Stimulated activated CD8-positive, alpha-beta memory T cell treated with anti-CD3 and anti-CD28 coated beads, Interleukin-15, amount 100 ng/mL, for 48 hours (primary cell): ENCODE data around the gene TTC12.
"Not testable (repeated sequence)": the region's sequence is repeated elsewhere in the genome, so short reads cannot be mapped to it uniquely, and the experiment has no call there.

Source experiments
- DNase-seq, 2 donors: peaks; one replicate each; pipeline ENCODE4 v3.0.0-alpha.2; 2020; ENCODE audit warnings: low read depth in 2 of 2

Gene TTC12

DNA sequence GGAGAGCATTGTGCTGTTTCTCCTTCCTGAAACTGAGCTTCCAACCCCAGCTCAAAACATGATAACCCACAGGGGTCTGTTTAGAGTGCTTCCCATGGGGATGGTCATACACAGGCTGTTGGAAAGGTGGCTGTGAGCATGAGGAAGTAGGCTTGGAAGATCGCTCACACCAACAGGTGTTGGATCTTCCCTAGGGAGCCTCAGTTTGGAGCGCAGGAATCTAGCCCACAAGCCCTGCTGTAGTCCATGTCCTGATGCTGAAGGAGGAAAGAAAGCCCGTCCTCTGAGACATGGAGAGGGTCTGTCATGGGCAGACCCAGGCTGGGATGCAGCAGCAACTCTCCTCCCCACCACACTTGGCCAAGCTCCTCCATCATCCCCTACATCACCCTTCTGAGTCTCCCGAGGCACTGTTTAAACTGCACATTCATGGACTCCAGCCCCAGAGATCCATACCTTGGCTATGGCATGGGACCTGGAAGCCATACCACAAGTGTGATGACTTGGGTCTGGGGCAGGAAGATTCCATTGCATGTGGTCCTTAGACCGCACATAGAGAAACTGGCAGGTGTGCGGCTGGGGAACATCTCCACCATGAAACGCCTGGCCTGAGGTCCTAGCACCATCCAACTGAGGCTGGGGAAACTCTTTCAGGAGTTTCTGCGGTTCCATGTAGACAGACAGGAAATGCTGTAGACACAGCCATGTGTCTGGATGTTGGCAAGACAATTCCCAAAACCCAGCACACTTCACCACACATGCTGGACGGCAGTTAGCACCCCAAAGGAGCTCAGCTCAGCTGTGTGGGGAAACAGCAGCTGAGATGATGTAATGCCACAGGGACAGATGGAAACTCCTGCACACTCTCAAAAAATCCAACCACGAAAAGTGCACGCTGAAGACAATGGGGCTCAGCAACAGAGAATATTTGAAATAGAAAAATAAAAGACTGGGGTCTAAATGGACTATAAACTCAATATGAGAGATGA lies 27.6 kb upstream of the TTC12 start:
- no peak for DNase-seq

DNA sequence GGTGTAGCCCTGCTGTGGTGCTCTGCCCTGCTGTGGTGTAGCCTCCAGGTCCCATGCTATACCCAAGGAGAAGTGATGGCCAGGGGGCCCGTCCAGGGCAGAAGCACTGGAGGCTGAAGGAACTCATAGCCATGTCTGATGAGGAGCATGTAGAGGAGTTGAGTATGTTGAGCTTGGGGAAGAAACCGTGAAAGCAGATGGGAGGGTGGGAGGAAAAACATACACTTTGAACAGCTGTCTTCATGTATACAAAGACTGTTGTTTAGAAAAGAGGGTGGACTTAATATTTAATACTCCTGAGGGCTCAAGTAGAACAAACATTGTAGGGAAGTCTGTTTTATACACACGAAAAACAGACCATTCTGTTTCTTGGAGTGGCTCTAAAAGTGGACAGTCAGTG lies 26.6 kb upstream of the TTC12 start:
- DNase-seq, result no peak

DNA sequence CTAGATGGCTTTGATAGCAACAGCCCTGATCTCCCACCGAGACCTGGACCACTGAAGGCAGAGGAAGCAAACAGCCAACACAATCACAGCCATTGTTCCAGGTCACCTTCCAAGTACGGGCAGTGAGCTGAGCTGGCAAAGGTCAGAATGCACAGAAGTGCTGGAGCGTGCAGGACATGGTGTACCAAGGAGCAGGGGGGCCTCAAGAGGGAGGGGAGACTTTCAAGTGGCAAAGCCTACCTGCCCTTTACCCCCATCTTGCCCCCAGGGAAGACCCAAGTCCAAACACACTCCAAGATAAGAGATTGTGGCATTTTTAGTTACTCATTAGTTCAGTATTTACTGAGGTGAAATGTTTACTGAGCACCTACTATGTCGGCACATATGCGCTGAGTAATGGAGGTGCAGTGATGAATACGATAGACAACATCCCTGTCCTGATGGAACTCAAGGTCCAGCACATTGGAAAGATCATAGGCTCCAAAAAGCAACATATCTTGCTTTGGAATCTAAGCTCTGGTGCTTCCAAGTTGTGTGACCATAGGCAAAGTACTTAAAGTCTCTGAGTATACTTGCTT lies 26.0 kb upstream of the TTC12 start:
- no peak for DNase-seq

DNA sequence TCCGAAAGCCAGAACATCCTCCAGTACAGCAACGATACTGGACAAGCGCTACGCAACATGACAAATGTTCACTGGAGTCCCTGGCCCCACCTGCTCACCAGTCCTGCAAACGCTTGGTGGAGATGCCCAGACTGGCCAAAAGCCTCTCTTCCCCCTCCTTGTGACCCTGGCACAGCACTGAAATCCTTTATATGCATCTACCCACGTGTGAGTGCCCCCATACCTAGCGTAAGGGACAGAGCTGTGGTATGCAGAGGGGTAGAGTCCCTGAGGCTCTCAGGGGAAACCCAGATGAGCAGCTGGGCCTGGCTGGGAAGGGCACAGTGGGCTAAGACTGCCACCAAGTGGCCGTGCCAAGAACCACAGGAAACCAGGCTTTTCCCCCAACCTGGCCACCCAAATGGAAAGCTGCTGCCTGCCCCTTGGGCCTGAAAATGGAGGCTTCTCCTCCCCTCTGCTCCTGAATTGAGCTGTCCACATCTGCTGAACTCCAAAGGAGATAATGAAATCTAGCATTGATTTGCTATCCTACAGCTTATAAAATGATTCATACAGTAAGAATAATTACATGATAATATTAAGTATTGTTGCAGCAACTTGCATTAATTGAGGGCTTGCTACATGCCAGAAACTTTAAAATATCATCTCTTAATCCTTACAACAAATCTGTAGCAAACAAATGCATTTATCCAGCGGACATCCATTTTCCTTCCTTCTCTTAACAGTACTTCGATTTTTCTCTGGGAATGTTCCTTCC lies 24.8 kb upstream of the TTC12 start:
- peak; percentile 34 to 36 for DNase-seq

DNA sequence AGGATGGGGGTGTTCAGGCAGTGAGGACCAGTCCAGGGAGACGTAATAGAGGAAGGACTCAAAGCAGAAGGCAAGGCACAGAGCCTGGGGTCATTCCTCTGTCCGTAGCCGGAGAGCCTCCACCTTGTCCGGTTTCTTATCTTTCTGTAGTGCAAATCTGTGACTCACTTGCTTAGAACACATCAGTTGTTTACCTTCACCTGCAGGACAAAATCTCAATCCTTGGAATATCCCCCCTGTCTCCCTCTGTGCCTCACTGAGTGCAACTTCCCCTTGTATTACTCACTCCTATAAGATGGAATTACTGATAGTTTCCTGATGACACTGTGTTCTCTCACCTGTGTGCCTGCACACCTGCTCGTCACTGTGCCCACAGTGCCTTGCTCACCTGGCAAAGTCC lies 20.4 kb upstream of the TTC12 start:
- no peak for DNase-seq

DNA sequence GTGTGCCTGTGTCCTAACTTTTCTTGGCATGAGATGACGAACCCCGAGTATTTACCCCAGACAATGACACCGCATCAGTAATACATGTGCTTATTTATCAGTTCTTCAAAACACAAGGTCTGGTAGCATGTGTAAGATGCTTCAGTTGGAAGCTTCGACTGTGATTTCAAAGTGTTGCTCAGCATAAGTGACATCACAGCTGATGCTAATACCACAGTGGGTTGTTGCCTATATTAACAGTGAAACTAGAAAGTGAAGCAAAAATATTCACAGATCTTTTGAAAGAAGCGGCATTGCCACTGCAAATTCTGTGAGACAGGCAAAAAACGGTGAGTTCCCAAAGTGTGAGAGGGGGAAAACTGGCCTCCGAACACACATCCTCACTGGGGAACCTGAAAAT lies 18.4 kb upstream of the TTC12 start:
- DNase-seq, result no peak

DNA sequence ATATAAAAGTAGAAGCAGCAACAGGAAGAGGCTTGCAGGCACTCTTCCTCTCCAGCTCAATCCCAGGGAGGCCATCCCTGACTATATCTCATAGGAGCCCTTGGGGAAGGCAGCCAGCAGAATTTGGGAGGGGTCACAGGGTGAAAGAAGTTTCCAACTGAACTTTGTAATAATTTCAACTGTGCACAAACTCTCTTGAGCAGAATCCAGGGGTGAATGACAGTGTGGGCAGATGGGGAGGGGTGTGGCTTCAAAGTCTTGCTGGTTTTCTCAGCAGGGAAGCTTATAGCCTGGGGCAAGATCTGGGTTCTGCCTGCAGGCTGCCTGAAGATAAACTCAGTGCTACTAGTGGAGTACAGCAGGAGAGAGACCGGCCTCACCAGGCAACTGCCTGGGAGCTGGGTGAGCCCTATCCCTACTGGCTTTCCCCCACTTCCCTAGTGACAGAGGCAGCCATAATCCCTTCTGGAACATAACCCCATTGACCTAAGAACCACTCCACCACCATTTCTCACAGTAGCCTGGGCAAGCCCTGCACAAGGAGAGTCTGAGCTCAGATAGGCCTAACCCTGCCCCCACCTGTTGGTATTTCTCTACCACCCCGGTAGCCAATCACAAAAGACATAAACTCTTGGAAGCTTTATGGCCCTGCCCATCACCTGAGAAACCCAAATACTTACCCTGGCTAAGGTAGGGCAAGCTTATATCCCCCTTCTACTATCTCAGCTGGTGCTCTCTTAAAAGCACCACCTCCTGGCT lies 17.8 kb upstream of the TTC12 start:
- no peak for DNase-seq

DNA sequence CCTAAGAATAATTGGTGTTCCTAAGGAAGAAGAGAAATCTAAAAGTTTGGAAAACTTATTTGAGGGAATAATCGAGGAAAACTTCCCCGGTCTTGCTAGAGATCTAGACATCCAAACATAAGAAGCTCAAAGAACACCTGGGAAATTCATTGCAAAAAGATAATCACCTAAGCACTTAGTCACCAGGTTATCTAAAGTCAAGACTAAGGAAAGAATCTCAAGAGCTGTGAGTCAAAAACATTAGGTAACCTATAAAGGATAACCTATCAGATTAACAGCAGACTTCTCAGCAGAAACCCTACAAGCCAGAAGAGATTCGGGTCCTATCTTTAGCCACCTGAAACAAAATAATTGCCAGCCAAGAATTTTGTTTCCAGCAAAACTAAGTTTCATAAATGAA lies 15.9 kb upstream of the TTC12 start:
- DNase-seq, result not testable (repeated sequence)

DNA sequence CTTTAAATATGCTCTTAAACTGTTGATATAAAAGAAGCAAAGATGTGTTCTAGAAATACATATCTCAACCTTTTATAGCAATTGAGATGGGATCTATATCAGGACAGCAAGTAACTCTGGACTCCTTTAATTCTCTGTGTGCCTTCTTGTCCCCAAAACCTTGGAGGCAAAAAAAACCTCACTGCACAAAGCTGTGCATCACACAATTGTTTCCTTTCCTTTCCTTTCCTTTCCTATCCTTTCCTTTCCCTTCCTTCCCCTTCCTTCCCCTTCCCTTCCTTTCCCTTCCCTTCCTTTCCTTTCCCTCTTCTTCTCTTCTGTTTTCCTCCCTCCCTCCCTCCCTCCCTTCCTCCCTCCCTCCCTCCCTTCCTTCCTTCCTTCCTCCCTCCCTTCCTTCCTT lies 9.5 kb upstream of the TTC12 start:
- no peak for DNase-seq

DNA sequence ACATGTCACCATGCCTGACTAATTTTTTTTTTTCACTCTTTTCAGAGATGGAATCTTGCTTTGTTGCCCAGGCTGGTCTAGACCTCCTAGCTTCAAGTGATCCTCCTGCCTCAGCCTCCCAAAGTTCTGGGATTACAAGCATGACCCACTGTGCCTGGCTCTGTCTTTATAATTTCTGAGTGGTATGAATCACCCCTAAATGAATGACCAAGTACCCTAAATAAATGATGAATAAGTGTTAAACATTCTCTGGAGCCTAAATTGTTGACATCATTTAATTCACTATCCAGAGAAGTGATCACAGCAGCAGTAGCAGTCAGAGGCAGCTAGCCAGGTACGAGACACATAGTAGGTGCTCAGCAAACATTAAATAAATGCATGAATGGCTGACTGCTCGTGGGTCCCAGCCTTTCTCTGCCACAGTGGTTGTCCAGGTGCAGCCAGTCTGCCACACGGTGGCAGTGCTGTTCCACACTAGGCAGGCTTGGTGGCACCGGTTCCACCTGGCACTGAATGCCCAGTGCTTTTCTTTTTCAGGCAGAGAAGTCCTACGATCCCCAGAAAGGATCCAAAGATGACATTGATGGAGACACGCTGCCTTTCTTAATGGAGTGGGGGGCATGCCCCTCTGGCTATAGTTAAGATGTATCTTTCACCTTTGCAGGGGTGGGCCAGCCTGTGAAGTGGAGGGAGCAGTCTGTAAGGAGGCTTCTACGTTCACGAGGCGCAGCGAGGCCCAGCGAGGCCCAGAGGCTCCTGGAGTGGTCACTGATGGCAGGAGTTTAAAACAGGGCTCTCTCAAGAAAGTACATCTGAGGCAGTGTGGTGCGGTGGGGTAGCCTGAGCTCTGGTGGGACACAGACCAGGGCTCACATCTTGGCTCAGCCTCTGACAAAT lies 8.7 kb upstream of the TTC12 start:
- DNase-seq, result peak; percentile 36 to 41

DNA sequence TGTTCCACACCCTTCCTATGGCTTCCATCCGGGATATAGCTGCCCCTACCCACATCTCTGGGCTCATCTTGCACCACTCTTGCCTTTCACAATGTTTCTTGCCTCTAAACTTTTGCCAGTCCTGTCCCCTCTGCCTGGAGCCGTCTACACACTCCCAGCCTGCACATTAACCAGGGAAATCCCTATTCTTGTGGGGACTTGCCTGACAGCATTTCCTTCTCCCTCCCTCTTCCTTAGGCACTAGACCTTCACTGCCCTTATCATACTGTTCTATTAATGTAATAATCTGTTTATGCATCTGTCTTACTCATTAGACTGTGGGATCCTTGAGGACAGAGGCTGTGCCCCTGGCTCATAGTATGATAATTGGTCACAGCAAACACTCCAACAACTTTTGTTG lies 5.8 kb upstream of the TTC12 start:
- DNase-seq, result no peak

DNA sequence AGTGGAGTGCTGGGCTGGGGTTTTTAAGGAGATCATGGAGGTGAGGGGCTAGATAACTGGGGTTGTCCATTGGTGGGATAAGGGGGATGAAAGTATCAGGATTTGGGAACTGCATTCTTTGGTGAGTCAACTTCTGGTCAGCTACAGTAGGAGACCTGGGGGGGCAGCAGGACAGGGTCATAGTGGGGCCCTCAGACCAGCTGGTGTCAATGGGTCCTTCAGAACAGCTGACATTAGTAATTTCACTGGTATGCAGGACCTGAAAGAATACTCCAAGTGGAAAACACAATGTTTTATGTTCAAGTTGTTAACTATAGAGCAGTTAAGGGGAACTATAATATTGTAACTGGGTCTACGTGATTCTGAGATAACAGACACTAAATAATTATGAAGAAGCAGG lies 2.8 kb upstream of the TTC12 start:
- no peak for DNase-seq

DNA sequence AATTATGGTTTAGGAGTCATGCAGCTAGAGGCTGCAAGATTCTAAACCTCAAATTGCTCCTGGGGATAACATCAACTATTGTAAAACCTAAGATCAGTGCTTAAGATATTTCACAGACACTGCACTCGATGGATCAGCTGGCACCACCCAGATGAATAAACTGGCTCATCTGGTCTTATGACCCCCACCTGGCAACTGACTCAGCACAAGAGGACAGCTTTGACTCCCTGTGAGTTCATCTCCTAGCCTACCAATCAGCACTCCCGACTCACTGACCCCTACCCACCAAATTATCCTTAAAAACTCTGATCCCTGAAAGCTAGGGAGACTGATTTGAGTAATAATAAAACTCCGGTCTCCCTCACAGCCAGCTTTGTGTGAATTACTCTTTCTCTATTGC lies 782 bp upstream of the TTC12 start:
- DNase-seq, result no peak

DNA sequence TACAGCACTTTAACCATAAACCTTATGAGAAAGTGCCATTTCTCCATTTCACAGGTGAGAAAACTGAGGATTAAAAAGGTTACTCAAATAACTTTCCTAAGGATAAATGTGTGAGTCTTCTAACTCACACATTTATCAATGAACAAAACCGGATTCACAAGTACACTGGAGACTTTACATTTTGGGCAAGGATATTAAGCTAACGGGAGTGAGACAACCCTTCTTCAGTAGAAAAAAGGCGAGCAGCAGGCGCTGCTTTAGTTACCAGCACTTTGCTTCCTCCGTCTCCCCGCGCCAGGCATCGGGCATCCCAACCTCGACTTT lies 356 bp upstream of the TTC12 start:
- no peak for DNase-seq

DNA sequence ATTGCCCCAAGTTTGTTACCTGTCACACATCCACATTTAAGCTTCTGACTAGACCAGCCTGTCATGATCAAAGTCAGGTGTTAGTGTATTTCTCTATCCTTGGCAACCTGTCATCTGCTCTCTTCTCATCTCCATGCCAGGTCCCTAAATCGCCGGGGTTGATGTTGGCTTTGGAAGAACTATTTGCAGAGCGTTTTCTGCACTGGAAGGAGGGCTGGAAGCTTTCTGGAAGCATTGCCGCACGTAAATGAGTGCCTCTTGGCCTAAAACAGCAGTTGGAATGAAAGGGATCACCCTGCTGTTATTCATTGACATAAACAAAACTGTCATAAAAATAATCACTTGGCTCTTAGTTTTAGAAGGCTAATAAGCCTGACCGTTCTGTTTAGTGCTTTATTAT lies 1.4 kb downstream of the TTC12 start:
- no peak for DNase-seq

DNA sequence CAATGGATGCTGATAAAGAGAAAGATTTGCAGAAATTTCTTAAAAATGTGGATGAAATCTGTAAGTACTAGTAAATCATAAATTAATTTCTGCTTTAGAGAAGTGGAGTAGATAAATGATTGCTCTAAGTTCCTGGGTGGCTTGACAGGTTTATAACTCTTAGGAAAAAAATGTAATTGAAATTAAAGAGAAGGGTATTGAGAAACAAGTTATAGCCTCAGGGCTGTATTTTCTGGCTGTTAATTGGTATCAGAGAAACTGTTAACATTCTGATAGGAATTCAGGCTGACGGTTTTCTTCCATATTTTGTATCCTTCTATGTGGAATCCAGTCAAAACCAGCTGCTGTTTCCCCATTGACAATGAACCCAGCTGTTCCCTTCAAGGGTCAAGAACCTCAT lies 1.9 kb downstream of the TTC12 start:
- no peak for DNase-seq

DNA sequence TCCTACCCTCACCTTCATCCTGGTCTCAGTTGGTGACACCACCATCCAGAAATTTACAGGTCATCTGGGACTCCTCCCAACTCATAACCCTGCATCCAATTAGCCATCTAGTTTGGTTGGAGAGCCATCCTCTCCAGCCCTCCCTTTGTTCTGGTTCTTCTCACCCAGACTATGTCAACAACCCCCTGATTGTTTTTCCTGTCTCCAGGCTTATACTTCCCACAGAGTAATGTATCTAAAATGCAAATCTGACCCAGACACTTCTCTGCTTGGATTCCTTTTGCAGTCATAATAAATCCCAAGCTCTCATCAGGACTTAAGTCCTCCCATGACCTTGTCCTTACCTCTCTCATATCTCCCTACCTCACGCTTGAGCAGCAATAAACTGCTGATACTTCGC lies 3.0 kb downstream of the TTC12 start:
- DNase-seq, result no peak

DNA sequence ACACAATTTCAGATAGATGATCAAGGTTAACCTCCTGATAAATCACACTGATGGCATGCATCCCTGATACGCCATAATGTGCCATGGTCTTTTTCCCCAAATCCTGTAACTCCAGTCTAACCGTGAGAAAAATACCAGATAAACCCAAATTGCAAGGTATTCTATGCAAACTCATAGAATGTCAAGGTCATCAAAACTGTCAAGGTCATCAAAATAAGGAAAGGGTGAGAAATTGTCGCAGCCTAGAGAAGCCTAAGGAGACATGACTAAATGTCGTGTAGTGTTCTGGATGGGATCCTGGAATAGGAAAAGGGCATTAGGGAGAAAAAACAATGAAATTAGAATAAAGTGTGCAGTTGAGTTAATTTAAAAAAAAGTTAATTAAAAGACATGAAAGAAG lies 4.7 kb downstream of the TTC12 start:
- no peak for DNase-seq

DNA sequence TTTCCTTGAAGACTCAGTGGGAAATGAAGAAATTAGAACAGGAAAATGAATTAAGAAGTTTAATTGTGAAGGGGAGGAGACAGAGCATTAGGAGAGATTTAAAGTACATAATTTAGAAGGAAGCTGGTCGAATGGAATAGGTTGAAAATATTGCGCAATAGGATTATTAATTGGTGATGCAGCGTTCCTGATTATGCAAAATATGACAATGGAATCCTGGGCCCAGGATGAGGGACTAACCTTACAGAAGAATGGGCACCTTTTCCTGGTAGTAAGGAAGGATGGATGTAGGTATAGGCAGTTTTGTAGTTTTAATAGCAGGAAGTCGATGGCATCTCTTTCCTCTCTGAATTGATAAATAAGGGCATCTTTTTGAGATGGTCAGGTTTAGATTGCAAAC lies 7.8 kb downstream of the TTC12 start:
- DNase-seq, result no peak

DNA sequence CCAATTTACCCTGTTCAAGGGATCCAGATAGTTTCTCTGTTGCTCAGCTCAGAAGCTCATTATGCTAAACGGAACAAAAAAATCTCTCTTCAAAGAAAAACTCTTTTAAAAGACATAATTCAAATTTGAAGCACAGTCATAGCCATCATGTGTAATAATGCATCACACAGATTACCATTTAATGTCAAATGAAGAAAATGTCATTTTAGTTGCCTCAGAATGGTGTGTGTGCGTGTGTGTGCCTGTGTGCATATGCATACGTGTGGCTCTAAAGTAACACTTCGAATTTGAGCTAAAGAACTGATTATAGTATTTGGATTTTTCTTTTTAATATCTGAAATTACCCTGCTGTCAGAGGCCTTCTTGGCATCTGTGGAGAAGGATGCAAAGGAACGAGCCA lies 9.9 kb downstream of the TTC12 start:
- no peak for DNase-seq

DNA sequence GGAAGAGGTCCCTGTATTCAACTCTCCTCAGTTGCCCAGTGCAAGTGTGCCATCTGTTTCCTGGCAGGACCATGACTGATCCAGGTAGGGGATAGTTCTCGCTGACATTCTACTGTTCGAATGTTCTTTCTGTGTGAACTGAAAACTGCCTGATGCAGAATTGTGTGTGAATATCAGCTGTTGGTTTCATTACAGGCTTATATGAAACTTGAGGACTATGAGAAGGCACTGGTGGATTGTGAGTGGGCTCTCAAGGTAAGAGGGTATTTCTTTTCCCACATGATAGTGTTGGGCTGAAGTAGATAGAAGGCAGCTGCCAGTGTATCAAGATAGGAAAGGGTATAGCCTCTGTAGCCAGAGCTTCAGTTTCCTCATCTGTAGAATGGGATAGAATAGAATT lies 15.3 kb downstream of the TTC12 start:
- DNase-seq, result no peak
